Naive thymus-derived CD8-positive, alpha-beta T cell (primary cell): ENCODE results near the gene IL17B. TPM values are rescaled to one million over a fixed set of nuclear protein-coding genes. Genes with fewer than 3 reads are reported as not detected.
A peak's percentile ranks its signal among the peaks of the same experiment; 100 is the strongest.

Experiments used
- ATAC-seq, 2 donors: fragments of 150-1000 bp; cut with Tn5 transposase in 1 of 2; sonication (Bioruptor Pico), chemical (Tn5 transposase) in 1 of 2; 1 replicate in 1 of 2; 2 replicates in 1 of 2; pipeline ENCODE4 v1.10.0; 2021; ENCODE audit warnings: mild to moderate bottlenecking in 2 of 2, moderate library complexity in 2 of 2
- POLR2A ChIA-PET: fragments of 350-600 bp; sonication (Branson Sonifier 250); formaldehyde crosslinking; loops from one replicate; lab custom pipeline; 2021; ENCODE audit warnings: antibody characterized with exemption; lab: Charles Lee
- DNase-seq, 10 donors: peaks; one replicate each; pipeline versions ENCODE4 v3.0.0 to v3.0.0-alpha.2; 2020 to 2022
- H3K27ac Mint-ChIP-seq, 10 donors: one replicate each; pipeline ENCODE4 v1.8.0; 2020 to 2022; ENCODE audit warnings: mild to moderate bottlenecking in 10 of 10, mixed read lengths in 10 of 10, moderate library complexity in 4 of 10, inconsistent platforms in 1 of 10
- H3K27me3 Mint-ChIP-seq, 5 donors: one replicate each; pipeline ENCODE4 v1.8.0; 2021 to 2022; ENCODE audit warnings: mixed read lengths in 5 of 5
- H3K36me3 Mint-ChIP-seq, 3 donors: one replicate each; pipeline ENCODE4 v1.8.0; 2020 to 2022; ENCODE audit warnings: mixed read lengths in 3 of 3, mild to moderate bottlenecking in 2 of 3, inconsistent platforms in 1 of 3
- H3K4me1 Mint-ChIP-seq, 4 donors: one replicate each; pipeline ENCODE4 v1.8.0; 2021 to 2022; ENCODE audit warnings: mixed read lengths in 4 of 4
- H3K4me3 Mint-ChIP-seq, 10 donors: one replicate each; pipeline ENCODE4 v1.8.0; 2020 to 2022; ENCODE audit warnings: mild to moderate bottlenecking in 10 of 10, mixed read lengths in 10 of 10, moderate library complexity in 6 of 10, inconsistent platforms in 1 of 10
- H3K9me3 Mint-ChIP-seq, 9 donors: one replicate each; pipeline ENCODE4 v1.8.0; 2020 to 2022; ENCODE audit warnings: mixed read lengths in 9 of 9, mild to moderate bottlenecking in 3 of 9, inconsistent platforms in 1 of 9, moderate library complexity in 1 of 9
- polyA plus RNA-seq, 3 donors: library from polyadenylated mRNA; unstranded; fragments of 300-500 nt; fragmentation: Illumina TruSeq; gene quantifications; one replicate each; pipeline ENCODE4 v1.2.3, GENCODE V29; 2021
- total RNA-seq, 8 experiments: library from RNA in 2 of 8; stranded (reverse) in 2 of 8; gene quantifications; one replicate each; pipeline ENCODE4 v1.2.3 and lab custom pipeline; 2021 to 2026

IL17B gene
- total and polyA plus RNA-seq, 5 experiments from 2014 or later, result not detected

DNA sequence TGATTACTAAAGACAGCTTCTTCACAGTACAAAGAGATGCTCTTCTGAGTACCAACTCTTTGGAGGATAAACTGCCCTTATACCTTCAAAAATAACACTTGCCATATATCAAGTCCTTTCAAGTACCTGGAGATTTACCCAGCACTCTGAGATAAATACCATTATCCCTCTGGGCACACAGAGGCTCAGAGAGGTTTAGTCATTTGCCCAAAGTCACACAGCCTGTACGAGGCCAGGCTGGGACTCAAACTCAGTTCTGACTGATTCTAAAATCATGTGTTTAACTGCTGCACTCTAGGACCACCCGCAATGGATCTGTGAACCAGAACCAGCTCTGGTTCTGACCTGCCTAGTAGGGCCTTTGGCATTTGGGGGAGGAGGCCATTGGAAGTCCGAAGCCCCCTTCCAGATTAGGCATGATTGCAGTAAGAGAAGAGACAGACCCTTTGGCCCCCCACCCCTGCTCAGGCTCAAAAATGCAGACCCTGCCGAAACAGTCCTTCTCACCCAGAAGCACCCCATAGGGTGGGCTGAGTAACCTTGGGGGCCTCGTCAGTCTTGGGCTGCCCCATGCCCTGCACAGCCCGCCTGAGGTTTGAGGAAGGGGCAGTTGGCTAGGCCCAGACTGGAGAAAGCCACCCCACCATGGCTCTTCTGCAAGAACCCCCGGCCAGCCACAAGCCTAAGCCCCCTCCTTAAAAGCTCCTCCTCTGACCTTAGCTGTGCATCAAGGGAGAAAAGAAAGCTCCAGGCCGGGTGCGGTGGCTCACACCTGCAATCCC lies 32.8 kb upstream of the IL17B start:
- Mint-ChIP-seq H3K4me3 (no peak overlapping the region), H3K36me3 (no peaks in the 10 kb centered on the region), H3K27ac (peak overlapping the region in 1 of 10 donors; percentile 60), H3K4me1 (peaks cover 0 to 2% (median 0%) of the 10 kb centered on the region in 4 donors), H3K9me3 (no peaks in the 10 kb centered on the region), H3K27me3 (peaks cover 0 to 4% (median 2%) of the 10 kb centered on the region in 5 donors)
- POLR2A ChIA-PET, result no interaction called here
- no peak for DNase-seq
- no peak for ATAC-seq

DNA sequence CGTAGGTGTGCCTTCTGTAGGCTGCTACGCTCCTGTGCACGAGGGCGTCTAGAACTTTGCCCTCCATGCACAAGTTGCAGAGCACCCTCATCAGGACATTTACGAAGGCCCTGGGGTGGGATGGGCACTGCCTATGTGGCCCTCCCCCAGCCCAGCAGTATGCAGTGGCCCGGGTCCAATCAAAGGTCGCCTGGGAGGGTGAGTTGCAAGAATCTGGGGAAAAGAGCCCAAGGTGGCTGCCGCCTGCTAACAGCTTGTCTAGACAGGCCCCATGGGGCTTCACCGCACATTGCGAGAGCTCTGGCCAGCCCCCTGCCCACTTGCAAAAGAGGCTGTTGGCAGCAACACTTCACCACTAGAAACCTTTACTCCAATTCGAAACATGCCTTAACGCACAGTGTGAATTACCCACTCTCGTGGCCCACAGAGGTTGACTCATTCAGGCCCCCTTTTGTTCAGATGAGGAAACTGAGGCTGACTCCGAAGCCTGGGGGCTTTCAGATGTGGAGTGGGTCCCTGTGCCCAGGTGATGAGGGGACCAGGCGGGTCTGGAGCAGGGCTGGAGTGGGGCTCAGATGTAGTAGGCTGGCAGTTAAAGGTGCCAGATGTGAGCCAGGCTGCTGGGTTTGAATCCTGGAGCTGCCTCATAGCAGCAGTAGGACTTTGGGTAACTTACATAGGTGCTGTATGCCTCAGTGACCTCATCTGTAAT lies 31.8 kb upstream of the IL17B start:
- Mint-ChIP-seq H3K9me3 (no peaks in the 10 kb centered on the region), H3K4me1 (peaks cover 0 to 2% (median 0%) of the 10 kb centered on the region in 4 donors), H3K27ac (no peak overlapping the region), H3K4me3 (no peak overlapping the region), H3K27me3 (peaks cover 0 to 4% (median 2%) of the 10 kb centered on the region in 5 donors), H3K36me3 (no peaks in the 10 kb centered on the region)
- DNase-seq, result no peak
- no peak for ATAC-seq
- POLR2A ChIA-PET, result no interaction called here

DNA sequence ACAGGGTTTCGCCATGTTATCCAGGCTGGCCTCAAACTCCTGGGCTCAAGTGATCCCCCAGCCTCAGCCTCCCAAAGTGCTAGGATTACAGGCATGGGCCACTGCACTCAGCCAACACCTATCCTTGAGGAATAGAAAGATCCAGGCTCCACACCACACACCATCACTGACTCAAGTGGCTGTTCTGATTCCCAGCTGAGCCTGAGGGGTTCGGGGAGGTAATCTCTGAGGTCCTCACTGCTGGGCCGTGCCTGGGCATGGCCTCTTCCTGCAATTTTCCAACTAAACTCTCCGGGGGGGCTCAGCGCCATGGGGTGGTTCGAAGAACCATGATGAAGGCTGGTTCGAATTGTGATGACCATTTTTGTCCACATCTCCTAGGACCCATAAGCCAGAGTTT lies 31.0 kb upstream of the IL17B start:
- Mint-ChIP-seq H3K36me3 (no peaks in the 10 kb centered on the region), H3K4me3 (no peak overlapping the region), H3K9me3 (no peaks in the 10 kb centered on the region), H3K4me1 (peaks cover 0 to 2% (median 0%) of the 10 kb centered on the region in 4 donors), H3K27ac (no peak overlapping the region), H3K27me3 (peaks cover 0 to 4% (median 2%) of the 10 kb centered on the region in 5 donors)
- ATAC-seq (no peak), DNase-seq (no peak)
- POLR2A ChIA-PET, result no interaction called here

DNA sequence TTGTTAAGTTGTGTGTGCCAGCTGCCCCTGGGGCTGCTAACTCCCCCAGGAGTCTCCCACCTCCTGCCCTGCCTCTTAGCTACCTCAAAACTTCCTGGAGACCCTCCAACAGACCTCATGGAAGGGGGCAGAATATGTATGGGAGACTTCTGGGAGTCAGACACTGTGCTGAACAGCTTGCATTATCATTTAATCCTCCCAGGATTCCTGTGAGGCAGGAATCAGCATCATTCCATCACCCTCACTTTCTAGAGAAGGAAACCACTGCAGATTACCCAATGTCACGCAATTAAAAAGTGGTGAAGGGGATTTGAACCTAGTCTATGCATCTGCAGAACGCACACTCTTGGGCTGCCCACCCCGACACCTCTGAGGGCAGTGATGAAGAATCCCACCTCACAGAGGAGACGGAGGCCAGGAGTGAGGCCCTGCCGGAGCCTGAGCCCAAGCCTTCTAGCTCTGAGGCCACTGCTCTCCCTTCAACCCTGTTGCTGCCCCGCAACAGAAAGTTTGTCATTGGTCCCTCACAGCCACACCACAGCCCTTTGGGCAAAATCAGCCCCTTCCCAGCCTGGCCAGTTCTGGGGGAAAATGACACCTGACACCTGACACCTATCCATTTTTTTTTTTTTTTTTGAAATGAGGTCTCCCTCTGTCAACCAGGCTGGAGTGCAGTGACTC lies 30.3 kb upstream of the IL17B start:
- H3K27me3 Mint-ChIP-seq, result peaks cover 0 to 4% (median 2%) of the 10 kb centered on the region in 5 donors
- H3K4me3 Mint-ChIP-seq, result no peak overlapping the region
- no peak for DNase-seq
- no peak for ATAC-seq
- peaks cover 0 to 2% (median 0%) of the 10 kb centered on the region in 4 donors for H3K4me1 Mint-ChIP-seq
- no peaks in the 10 kb centered on the region for H3K36me3 Mint-ChIP-seq
- no peaks in the 10 kb centered on the region for H3K9me3 Mint-ChIP-seq
- POLR2A ChIA-PET, result interaction anchor here (0.7 kb wide), 1 partner anchor 109 kb away, joined by 4 read pairs; no protein-coding TSS in a partner anchor
- H3K27ac Mint-ChIP-seq, result no peak overlapping the region

DNA sequence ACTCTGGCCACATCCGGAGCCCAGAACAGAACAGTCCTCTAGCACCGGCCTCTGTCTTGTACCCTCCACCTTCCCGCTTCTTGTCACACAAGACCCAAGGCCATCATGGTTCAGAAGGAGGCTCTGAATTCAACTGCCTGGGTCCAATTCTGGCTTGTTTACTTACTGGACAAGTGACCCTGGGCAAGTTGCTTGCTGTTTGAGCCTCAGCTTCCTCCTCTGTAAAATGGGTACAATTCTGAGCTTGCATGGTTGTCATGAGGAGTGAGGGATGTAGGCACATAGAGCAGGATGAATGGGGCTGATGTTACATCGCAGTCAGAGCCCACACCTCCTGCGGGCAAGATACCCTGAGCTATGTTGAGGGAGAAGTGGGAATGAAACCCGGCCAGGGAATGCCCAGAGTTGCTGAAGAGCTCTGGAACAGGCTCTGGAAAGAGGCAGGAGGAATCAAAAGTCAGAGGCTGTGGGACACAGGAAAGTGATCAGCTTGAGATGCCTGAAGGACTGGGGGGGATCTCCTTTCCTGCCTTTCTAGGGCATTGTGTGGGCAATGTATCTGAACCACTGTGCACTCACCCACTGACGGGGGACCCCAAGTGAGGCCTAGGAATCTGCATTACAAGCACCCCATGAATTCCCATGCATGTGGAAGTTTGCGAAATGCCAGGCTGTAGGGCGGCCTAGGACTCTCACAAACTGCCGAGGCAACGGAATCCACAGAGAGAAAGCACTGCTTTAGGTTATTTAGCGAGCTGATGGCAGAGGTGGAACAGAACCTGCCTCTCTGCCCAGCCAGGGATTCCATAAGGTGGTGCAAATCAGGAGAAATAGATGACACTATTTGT lies 29.4 kb upstream of the IL17B start:
- no peaks in the 10 kb centered on the region for H3K9me3 Mint-ChIP-seq
- no peak overlapping the region for H3K27ac Mint-ChIP-seq

DNA sequence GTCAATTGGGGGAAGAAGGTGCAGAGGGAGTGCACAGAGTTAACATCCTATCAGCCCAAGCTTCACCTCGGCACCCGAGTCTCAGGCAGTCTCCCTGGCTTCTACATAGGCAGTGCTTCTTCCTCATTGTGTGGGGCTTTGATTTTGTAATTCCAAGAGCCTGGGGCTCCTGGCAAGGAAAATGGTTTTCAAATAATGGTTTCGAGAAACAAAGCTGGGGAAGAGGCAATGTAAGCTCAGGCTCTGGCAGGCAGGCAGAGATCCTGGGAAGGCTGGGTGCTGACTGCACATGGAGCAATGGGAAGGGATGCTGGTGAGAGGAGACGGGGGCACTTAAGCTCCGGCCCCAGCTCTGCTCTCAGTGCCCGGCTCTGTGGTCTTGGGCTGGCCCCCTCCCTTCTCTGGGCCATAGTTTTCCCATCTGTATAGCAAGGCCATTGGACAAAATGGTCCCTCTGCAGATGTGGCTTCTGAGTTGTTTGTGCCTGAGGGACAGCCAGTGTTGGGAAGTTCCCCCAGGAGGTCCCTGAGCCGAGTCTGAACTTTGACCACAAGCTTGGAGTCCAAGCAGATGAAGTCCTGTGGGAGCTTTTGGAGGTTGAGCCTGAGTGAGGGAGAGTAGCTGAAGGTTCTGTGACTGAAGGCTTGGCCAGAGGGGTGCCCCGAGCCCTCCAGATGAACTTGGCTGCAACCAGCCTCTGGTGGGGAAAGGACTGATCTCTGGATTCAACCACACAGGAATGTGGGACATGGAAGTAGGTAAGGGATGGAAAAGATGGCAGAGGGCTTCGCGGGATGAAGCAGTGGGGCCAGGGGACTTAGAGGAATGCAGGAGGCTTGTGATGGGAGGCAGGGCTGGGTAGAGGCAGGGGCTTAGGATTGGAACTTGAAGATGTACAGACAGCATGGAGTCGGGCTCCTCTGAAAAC lies 28.5 kb upstream of the IL17B start:
- no peak for DNase-seq
- H3K4me3 Mint-ChIP-seq, result peak overlapping the region in 1 of 10 donors; percentile 29
- no peaks in the 10 kb centered on the region for H3K4me1 Mint-ChIP-seq
- H3K9me3 Mint-ChIP-seq, result no peaks in the 10 kb centered on the region
- POLR2A ChIA-PET, result no interaction called here
- no peaks in the 10 kb centered on the region for H3K36me3 Mint-ChIP-seq
- peaks cover 0 to 4% (median 2%) of the 10 kb centered on the region in 5 donors for H3K27me3 Mint-ChIP-seq
- H3K27ac Mint-ChIP-seq, result no peak overlapping the region
- no peak for ATAC-seq

More for the DNA sequence above, 29.4 kb upstream of the IL17B start:
- Mint-ChIP-seq H3K4me1 (peaks cover 0 to 2% (median 0%) of the 10 kb centered on the region in 4 donors), H3K27me3 (peaks cover 0 to 4% (median 2%) of the 10 kb centered on the region in 5 donors), H3K36me3 (no peaks in the 10 kb centered on the region), H3K4me3 (no peak overlapping the region)
- ATAC-seq (no peak), DNase-seq (no peak)
- POLR2A ChIA-PET, result no interaction called here

DNA sequence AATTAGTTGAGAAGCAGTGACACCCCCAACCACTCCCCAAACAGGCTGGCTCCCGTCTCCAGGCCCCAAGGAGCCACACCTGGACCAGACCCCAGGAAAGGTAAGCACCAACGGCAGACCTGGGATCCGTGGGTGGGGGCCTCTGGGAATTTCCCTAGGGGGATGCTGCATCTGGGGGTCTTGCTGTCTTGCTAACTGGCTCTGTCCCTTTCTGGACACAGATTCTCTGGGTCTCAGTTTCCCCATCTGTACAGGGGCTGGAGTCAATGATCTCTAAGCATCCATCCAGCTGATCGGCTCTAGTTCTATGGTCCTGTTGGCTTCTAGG lies 27.9 kb upstream of the IL17B start:
- peaks cover 0 to 4% (median 2%) of the 10 kb centered on the region in 5 donors for H3K27me3 Mint-ChIP-seq
- POLR2A ChIA-PET, result no interaction called here
- no peak overlapping the region for H3K27ac Mint-ChIP-seq
- H3K4me3 Mint-ChIP-seq, result no peak overlapping the region
- DNase-seq (no peak), ATAC-seq (no peak)
- no peaks in the 10 kb centered on the region for H3K4me1 Mint-ChIP-seq
- no peaks in the 10 kb centered on the region for H3K9me3 Mint-ChIP-seq
- H3K36me3 Mint-ChIP-seq, result no peaks in the 10 kb centered on the region

DNA sequence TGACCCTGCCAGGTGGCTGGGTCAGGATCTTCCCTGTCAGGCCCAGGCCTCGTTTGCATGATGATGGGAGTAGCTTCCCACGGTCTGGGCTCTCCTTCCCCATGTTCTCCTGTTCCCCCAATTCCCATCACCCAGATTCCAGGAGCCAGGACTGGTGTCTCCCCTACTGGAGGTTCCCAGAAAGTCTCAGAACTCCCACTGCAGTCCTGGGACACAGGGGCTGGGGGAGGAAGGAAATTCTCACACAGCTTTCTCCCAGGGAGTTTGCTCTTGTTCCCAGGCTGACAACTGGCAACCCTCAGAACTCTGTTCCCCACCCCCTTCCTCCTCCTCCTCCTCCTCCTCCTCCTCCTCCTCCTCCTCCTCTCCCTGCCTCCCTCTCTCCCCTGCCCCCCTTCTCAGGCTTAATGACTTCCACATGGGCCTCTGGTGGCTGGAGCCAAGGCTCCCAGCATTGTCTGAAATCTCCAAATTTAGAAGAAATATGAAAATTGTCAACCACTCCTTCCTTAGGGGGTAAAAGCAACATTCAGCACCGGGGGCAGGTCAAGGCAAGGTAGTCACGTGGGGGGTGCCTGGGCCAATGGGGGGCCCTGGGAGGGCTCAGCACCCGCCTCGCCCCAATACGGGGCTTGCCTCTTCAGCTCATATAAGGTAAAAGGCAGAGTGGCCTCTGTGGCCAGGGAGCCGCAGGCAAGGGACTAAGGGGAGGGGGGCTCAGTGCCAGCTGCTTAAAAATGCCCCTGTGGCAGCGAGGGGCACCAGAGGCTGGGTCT lies 27.3 kb upstream of the IL17B start:
- Mint-ChIP-seq H3K9me3 (no peaks in the 10 kb centered on the region), H3K27me3 (peaks cover 0 to 4% (median 2%) of the 10 kb centered on the region in 5 donors), H3K4me3 (no peak overlapping the region), H3K4me1 (no peaks in the 10 kb centered on the region), H3K36me3 (no peaks in the 10 kb centered on the region), H3K27ac (no peak overlapping the region)
- no peak for ATAC-seq
- POLR2A ChIA-PET, result no interaction called here
- DNase-seq, result no peak

DNA sequence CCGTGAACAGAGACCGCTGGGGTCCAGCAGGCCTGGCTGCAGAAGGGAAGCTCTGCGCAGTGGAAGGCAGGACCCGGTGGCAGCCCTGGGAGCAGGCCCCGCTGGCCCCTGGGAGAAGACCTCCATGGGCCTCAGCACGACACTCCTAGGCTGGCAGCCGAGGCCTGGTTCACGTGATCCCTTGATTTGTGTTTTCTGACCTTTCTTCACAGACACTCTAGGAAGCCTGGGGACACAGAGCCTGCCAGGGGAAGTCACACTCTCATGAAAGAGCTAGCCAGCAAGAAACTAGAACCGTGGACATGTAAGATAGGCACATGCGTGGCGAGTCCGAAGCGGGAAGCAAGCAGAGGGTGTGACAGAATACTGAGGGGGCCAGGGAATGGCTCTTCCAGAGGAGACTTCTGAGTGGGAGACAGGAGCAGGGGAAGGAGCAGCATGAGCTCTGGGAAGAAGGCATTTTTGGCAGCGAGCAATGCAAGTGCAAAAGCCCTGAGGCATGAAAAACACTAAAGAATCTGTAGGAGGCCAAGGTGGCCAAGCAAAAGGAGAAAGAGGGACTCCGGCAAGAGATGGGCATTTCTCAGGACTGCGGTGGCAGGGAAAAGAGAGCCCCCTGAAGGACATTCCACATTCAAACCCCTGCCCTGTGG lies 26.6 kb upstream of the IL17B start:
- no peak overlapping the region for H3K27ac Mint-ChIP-seq
- DNase-seq, result no peak
- POLR2A ChIA-PET, result no interaction called here
- H3K36me3 Mint-ChIP-seq, result no peaks in the 10 kb centered on the region
- H3K4me1 Mint-ChIP-seq, result no peaks in the 10 kb centered on the region
- no peaks in the 10 kb centered on the region for H3K9me3 Mint-ChIP-seq
- H3K4me3 Mint-ChIP-seq, result no peak overlapping the region
- ATAC-seq, result no peak
- peaks cover 0 to 4% (median 3%) of the 10 kb centered on the region in 5 donors for H3K27me3 Mint-ChIP-seq

DNA sequence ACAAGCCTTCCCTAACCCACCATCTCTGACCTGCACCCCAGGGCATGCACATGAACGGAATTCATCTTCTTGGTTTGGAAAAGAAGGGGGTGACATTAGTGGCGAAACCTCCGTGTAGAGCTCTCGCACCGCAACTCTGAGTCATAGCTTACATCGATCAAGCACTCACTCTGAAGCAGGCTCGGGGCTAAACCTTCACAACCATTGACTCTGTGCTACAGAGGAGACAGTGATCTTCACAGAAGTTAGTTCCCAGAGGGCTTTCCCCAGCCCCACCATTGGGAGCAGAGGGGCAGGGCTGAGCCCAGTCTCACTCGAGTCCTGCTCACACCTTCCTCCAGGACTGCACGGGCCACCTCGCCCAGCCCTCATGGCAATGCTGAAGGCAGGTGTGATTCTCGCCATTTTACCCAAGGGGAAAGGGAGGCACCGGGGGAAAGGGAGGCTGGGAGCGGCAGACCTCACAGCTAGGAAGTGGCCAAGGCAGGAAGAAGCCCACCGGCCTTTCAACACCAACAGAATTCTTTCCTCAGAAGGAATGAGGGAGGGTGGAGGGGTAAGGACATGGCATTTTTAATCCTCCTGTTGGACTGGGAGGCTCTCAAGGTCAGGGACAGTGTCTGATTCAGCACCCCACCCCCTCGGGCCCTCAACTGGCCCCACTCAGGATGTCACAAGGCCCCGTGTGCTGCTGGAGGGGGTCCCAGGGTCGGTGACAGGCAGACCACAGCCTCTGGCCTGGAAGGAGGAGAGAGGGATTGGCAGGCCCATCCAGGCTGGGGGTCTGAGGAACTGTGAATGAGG lies 25.9 kb upstream of the IL17B start:
- Mint-ChIP-seq H3K9me3 (no peaks in the 10 kb centered on the region), H3K27me3 (peaks cover 0 to 4% (median 3%) of the 10 kb centered on the region in 5 donors), H3K27ac (no peak overlapping the region), H3K4me3 (no peak overlapping the region), H3K36me3 (no peaks in the 10 kb centered on the region), H3K4me1 (no peaks in the 10 kb centered on the region)
- no peak for ATAC-seq
- DNase-seq, result no peak
- POLR2A ChIA-PET, result no interaction called here
